Measurements from ENCODE around the gene ITGA2. TPM values are rescaled to one million over a fixed set of nuclear protein-coding genes. Genes with fewer than 3 reads are reported as not detected.

ITGA2 gene
- total and polyA plus RNA-seq, 2 donors (not counting 1 experiment from before 2014, with no cell fraction given): not detected

DNA sequence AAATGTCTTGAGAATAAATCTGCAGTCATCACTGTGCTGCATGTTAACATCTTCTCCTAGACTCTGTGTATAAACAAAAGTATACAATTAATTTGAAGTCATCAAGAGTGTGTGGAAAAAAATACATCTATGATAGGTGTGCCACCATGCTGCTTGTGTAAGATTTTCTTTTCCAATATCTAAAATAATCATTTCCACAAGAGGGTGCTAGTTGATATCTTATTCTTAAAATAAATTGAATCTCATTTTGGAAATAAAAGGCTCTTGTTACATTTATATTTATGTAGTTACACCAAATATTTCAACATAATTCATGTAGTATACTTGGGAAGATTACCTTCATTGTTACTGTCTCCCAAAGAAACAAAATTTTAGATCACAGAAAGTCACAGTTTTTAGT, 134.6 kb downstream of the ITGA2 start:
- no peak for ATAC-seq (ENCODE audit: low read depth)
- CTCF ChIA-PET: interaction anchor here (0.9 kb wide), 1 partner anchor 34 kb away, joined by 3 read pairs; no protein-coding TSS in a partner anchor

DNA sequence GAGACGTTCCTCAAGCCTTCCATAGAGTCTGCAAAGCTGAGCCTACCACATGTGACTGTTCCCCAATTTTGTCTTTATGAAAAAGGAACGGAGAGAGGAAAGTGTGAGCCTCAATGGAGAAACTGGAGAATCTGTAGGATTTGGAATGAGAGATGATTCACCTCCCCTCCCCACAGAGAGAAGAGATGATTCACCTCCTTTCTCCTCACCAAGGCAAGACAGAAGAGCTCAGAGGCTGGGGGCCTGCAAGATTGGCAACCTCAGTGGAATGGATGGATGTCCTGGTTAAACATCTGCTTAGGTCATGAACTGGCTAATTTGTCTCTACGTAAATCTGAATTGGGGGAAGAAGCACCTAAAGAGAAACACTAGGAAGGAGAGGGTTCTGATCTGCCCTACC, 137.4 kb downstream of the ITGA2 start:
- no peak overlapping the region for H3K4me2 ChIP-seq (replicated peaks; ENCODE audit: low read depth, low read length, poor library complexity, severe bottlenecking)
- ChIA-PET POLR2A (no interaction called here), CTCF (no interaction called here)
- no peaks in the 10 kb centered on the region for H3K9me3 ChIP-seq (ENCODE audit: control extremely low read depth in 1 of 3, control insufficient read depth in 2 of 3, insufficient read depth in 1 of 3, low read length in 2 of 3)
- no peak overlapping the region for H3K27ac ChIP-seq (ENCODE audit: low read length in 2 of 2)
- H3K27me3 ChIP-seq (replicated peaks in 1 of 4; ENCODE audit: control extremely low read depth in 1 of 4, control insufficient read depth in 3 of 4, insufficient read depth in 4 of 4, low read length in 3 of 4): no peaks in the 10 kb centered on the region
- no peak overlapping the region for H3K4me3 ChIP-seq (ENCODE audit: control extremely low read depth in 1 of 5, extremely low read depth in 1 of 5, insufficient read depth in 1 of 5, low read depth in 2 of 5, low read length in 4 of 5)
- H3K27ac Mint-ChIP-seq: no peak overlapping the region
- TF ChIP-seq EZH2 (IDR thresholded peaks at IDR 0.05; ENCODE audit: borderline replicate concordance, insufficient read depth, low read depth, low read length, poor library complexity, severe bottlenecking): no peak
- TF ChIP-seq, protein P1, sequence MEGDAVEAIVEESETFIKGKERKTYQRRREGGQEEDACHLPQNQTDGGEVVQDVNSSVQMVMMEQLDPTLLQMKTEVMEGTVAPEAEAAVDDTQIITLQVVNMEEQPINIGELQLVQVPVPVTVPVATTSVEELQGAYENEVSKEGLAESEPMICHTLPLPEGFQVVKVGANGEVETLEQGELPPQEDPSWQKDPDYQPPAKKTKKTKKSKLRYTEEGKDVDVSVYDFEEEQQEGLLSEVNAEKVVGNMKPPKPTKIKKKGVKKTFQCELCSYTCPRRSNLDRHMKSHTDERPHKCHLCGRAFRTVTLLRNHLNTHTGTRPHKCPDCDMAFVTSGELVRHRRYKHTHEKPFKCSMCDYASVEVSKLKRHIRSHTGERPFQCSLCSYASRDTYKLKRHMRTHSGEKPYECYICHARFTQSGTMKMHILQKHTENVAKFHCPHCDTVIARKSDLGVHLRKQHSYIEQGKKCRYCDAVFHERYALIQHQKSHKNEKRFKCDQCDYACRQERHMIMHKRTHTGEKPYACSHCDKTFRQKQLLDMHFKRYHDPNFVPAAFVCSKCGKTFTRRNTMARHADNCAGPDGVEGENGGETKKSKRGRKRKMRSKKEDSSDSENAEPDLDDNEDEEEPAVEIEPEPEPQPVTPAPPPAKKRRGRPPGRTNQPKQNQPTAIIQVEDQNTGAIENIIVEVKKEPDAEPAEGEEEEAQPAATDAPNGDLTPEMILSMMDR (IDR thresholded peaks at IDR 0.05): no peak
- no peaks in the 10 kb centered on the region for H4K20me1 ChIP-seq (ENCODE audit: control insufficient read depth, insufficient read depth, low read length, poor library complexity, severe bottlenecking)
- H3K4me3 Mint-ChIP-seq: no peak overlapping the region
- intact Hi-C loops (cut with micrococcal nuclease): no loop called here
- H3K9me3 Mint-ChIP-seq (ENCODE audit: insufficient read depth): no peaks in the 10 kb centered on the region
- H3K79me2 ChIP-seq (ENCODE audit: control insufficient read depth, insufficient read depth, low read length): no peaks in the 10 kb centered on the region
- 92% methylated on average over 2 of the region's 3 CpGs for WGBS (ENCODE audit: insufficient coverage)
- DNase-seq (no peak), ATAC-seq (ENCODE audit: low read depth) (no peak)
- no peaks in the 10 kb centered on the region for H3K36me3 ChIP-seq (replicated peaks in 1 of 2; ENCODE audit: control extremely low read depth in 1 of 2, control insufficient read depth in 1 of 2, extremely low read depth in 1 of 2, insufficient read depth in 2 of 2, low read length in 1 of 2)
- no peak overlapping the region for H2AFZ ChIP-seq (ENCODE audit: insufficient read depth, low read depth, low read length, poor library complexity, severe bottlenecking)
- H3K27me3 Mint-ChIP-seq: peaks cover 7% of the 10 kb centered on the region
- no peaks in the 10 kb centered on the region for H3K4me1 ChIP-seq (ENCODE audit: control insufficient read depth in 2 of 2, insufficient read depth in 2 of 2, low read length in 2 of 2)
- H3K9ac ChIP-seq (ENCODE audit: low read length): no peak overlapping the region
- H3K4me1 Mint-ChIP-seq: no peaks in the 10 kb centered on the region

More for the DNA sequence above, 134.6 kb downstream of the ITGA2 start:
- Mint-ChIP-seq H3K4me1 (no peaks in the 10 kb centered on the region), H3K27me3 (no peaks in the 10 kb centered on the region), H3K4me3 (no peak overlapping the region), H3K27ac (no peak overlapping the region), H3K9me3 (ENCODE audit: insufficient read depth) (no peaks in the 10 kb centered on the region)
- intact Hi-C loops (cut with micrococcal nuclease): no loop called here
- TF ChIP-seq EZH2 (IDR thresholded peaks at IDR 0.05; ENCODE audit: borderline replicate concordance, insufficient read depth, low read depth, low read length, poor library complexity, severe bottlenecking): no peak
- TF ChIP-seq, protein P1 (IDR thresholded peaks at IDR 0.05): peak; percentile 22
- H2AFZ ChIP-seq (ENCODE audit: insufficient read depth, low read depth, low read length, poor library complexity, severe bottlenecking): no peak overlapping the region
- H3K9ac ChIP-seq (ENCODE audit: low read length): no peak overlapping the region
- no peaks in the 10 kb centered on the region for H3K4me1 ChIP-seq (ENCODE audit: control insufficient read depth in 2 of 2, insufficient read depth in 2 of 2, low read length in 2 of 2)
- POLR2A ChIA-PET: no interaction called here
- no peak overlapping the region for H3K4me2 ChIP-seq (replicated peaks; ENCODE audit: low read depth, low read length, poor library complexity, severe bottlenecking)
- H3K4me3 ChIP-seq (ENCODE audit: control extremely low read depth in 1 of 5, extremely low read depth in 1 of 5, insufficient read depth in 1 of 5, low read depth in 2 of 5, low read length in 4 of 5): no peak overlapping the region
- no peaks in the 10 kb centered on the region for H4K20me1 ChIP-seq (ENCODE audit: control insufficient read depth, insufficient read depth, low read length, poor library complexity, severe bottlenecking)
- DNase-seq: no peak
- H3K9me3 ChIP-seq (ENCODE audit: control extremely low read depth in 1 of 3, control insufficient read depth in 2 of 3, insufficient read depth in 1 of 3, low read length in 2 of 3): no peaks in the 10 kb centered on the region
- H3K79me2 ChIP-seq (ENCODE audit: control insufficient read depth, insufficient read depth, low read length): no peaks in the 10 kb centered on the region
- no peaks in the 10 kb centered on the region for H3K36me3 ChIP-seq (replicated peaks in 1 of 2; ENCODE audit: control extremely low read depth in 1 of 2, control insufficient read depth in 1 of 2, extremely low read depth in 1 of 2, insufficient read depth in 2 of 2, low read length in 1 of 2)
- H3K27ac ChIP-seq (ENCODE audit: low read length in 2 of 2): no peak overlapping the region
- H3K27me3 ChIP-seq (replicated peaks in 1 of 4; ENCODE audit: control extremely low read depth in 1 of 4, control insufficient read depth in 3 of 4, insufficient read depth in 4 of 4, low read length in 3 of 4): no peaks in the 10 kb centered on the region

All from B cell (primary cell).